Activated T-cell treated with anti-CD3 and anti-CD28 coated beads, Interleukin-2, amount 50 U/mL, for 4 hours (primary cell): Measurements from ENCODE around the gene NPFFR1. TPM values are rescaled to one million over a fixed set of nuclear protein-coding genes. Genes with fewer than 3 reads are reported as not detected.

Source experiments
- ATAC-seq, 2 donors: fragments of 200-7000 bp; cut with Tn5 transposase; one replicate each; pipeline ENCODE4 v1.10.0; 2021
- DNase-seq: peaks from one replicate; pipeline ENCODE4 v3.0.0-alpha.2; 2020
- H3K27me3 Mint-ChIP-seq: one replicate; pipeline ENCODE4 v1.8.0; 2021; ENCODE audit warnings: low read depth, mixed read lengths
- H3K36me3 Mint-ChIP-seq: one replicate; pipeline ENCODE4 v1.8.0; 2022; ENCODE audit warnings: mixed read lengths; ENCODE audit not compliant: insufficient read depth
- H3K4me1 Mint-ChIP-seq: one replicate; pipeline ENCODE4 v1.8.0; 2021; ENCODE audit warnings: low read depth, mixed read lengths
- H3K4me3 Mint-ChIP-seq: one replicate; pipeline ENCODE4 v1.8.0; 2021; ENCODE audit warnings: mild to moderate bottlenecking, moderate library complexity, mixed read lengths
- H3K9me3 Mint-ChIP-seq: one replicate; pipeline ENCODE4 v1.8.0; 2021; ENCODE audit warnings: mixed read lengths
- total RNA-seq, 3 donors: library from RNA; stranded (reverse); gene quantifications; one replicate each; pipeline ENCODE4 v1.2.1, GENCODE V29; 2021

NPFFR1 gene
- total RNA-seq, 3 donors from 2014 or later: not detected

DNA sequence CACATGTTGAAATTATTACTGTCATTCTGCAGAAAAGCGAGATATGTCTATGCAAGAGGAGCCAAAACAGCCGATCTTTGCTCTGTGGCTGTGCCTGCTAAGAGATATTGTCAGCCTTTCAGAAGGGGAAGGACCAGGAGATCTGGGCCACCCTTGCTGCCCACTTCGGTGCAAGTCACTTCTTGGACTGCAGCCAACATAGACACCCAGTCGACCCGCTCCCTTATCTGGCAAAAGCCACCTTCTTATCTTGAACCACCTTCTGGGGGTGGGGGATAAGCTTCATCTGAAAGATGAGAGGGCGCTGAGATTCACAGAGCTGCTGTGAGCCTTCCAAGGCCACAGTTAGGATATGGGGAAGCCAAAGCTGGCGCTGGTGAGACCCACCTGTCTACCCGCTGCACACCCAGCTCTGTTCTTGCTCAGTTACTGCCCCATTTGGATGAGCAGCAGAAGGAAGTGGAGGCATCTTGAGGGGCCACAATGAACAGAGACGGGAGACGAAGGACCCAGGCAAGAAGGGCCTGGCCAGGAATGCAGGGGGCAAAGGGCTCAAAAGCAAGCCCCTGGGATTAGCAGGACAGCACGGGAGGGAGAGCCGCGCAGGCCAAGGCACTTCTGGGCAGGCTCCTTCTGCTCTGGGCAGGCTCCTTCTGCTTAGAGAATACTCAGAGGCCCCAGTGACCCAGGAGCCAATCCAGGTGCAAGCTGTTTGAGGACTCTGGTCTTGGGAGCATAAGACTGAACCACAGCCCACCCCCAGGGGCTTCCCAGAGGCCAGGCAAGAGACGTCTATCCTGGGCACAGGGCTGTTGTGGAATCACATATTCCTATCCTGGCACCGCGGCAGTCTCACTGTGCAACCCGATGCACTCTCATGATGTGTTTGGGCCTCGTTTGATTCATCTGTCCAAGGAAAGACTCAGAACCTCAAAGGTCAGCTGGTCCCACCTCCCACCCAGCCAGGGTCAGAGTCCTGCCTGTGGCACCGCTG lies 38.4 kb upstream of the NPFFR1 start:
- Mint-ChIP-seq H3K27me3 (no peaks in the 10 kb centered on the region), H3K4me1 (peaks cover 21% of the 10 kb centered on the region), H3K4me3 (no peak overlapping the region), H3K36me3 (no peaks in the 10 kb centered on the region), H3K9me3 (no peaks in the 10 kb centered on the region)
- DNase-seq: no peak
- no peak for ATAC-seq

GRCh38 chr10:70321233-70321632 lies 37.4 kb upstream of the NPFFR1 start:
- Mint-ChIP-seq H3K27me3 (no peaks in the 10 kb centered on the region), H3K4me1 (peaks cover 21% of the 10 kb centered on the region), H3K4me3 (no peak overlapping the region), H3K9me3 (no peaks in the 10 kb centered on the region), H3K36me3 (no peaks in the 10 kb centered on the region)
- DNase-seq (no peak), ATAC-seq (no peak)

DNA sequence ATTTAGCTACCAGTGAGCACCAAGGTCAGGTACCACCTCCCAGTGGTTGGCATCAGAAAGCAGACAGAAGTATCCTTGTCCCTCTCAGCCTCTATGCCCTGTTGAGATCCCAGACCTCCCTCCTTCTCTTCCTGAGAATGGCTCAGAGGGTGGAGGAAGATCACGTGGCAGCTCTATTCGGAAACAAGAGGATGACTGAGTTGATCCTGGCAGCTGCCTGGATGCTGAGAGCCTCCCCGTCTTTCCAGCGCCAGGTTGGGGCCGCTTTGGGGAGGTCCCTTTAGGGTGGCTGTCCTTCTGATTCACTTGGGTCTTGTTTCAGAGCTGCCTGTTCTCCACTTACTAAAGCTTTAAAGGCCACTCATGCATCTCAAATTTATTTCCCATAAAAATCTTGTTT lies 36.9 kb upstream of the NPFFR1 start:
- no peak for ATAC-seq
- Mint-ChIP-seq H3K4me1 (peaks cover 19% of the 10 kb centered on the region), H3K4me3 (no peak overlapping the region), H3K36me3 (no peaks in the 10 kb centered on the region), H3K9me3 (no peaks in the 10 kb centered on the region), H3K27me3 (no peaks in the 10 kb centered on the region)
- DNase-seq: no peak

GRCh38 chr10:70319824-70320223 lies 36.0 kb upstream of the NPFFR1 start:
- H3K4me3 Mint-ChIP-seq: no peak overlapping the region

DNA sequence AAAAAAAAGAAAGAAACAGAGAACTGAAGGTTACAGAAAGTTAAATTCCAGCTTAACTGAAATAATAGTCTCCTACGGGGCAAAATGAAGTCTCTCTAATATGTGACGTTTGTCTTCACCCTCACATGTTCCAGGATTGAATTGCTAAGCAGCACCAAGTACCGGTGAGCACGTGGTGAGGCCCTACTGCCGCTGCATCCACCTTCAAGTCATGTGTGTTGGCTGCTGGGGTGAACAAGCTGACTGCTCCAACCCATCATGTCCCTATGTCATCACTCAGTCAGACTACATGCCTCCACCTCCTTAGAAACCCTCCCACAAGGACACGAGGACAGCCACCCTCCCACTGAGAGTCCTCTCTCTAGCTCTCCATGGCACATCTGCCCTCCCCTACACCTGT lies 35.4 kb upstream of the NPFFR1 start:
- ATAC-seq (no peak), DNase-seq (no peak)
- no peaks in the 10 kb centered on the region for H3K27me3 Mint-ChIP-seq
- peaks cover 12% of the 10 kb centered on the region for H3K4me1 Mint-ChIP-seq
- H3K4me3 Mint-ChIP-seq: no peak overlapping the region
- H3K9me3 Mint-ChIP-seq: no peaks in the 10 kb centered on the region
- H3K36me3 Mint-ChIP-seq: no peaks in the 10 kb centered on the region

More at GRCh38 chr10:70319824-70320223, 36.0 kb upstream of the NPFFR1 start:
- Mint-ChIP-seq H3K27me3 (no peaks in the 10 kb centered on the region), H3K36me3 (no peaks in the 10 kb centered on the region), H3K4me1 (peaks cover 18% of the 10 kb centered on the region), H3K9me3 (no peaks in the 10 kb centered on the region)
- DNase-seq (no peak), ATAC-seq (no peak)

GRCh38 chr10:70317943-70318318 lies 34.1 kb upstream of the NPFFR1 start:
- ATAC-seq: no peak
- Mint-ChIP-seq H3K9me3 (no peaks in the 10 kb centered on the region), H3K4me1 (peaks cover 2% of the 10 kb centered on the region), H3K36me3 (no peaks in the 10 kb centered on the region), H3K27me3 (no peaks in the 10 kb centered on the region), H3K4me3 (no peak overlapping the region)
- no peak for DNase-seq

DNA sequence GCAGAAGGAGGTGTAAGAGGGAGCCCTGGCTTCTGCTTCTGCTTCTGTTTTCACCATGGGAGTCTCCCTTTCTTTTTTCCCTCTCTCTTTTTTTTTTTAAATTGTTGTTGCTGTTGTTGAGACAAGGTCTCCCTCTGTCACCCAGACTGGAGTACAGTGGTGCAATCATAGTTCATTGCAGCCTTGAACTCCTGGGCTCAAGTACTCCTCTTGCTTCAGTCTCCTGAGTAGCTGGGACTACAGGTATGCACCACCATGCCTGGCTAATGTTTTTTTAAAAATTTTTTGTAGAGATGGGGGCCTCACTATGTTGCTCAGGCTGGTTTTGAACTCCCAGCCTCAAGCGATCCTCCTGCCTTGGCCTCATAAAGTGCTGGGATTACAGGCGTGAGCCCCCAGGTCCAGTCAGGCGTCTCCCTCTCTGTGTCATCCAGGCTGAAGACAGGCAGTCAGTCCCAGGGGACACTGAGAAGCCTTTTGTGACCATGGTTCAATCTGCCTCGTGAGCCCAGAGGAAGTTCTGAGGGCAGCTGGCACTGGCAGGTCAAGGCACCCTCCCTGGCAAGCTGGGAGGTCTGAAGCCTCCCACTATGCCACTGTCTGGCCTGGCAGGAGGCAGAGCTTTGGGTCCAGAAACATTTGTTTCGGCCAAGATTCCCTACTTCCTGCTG lies 33.6 kb upstream of the NPFFR1 start:
- H3K9me3 Mint-ChIP-seq: no peaks in the 10 kb centered on the region
- H3K4me3 Mint-ChIP-seq: no peak overlapping the region
- DNase-seq: no peak
- H3K4me1 Mint-ChIP-seq: no peaks in the 10 kb centered on the region
- H3K36me3 Mint-ChIP-seq: no peaks in the 10 kb centered on the region
- H3K27me3 Mint-ChIP-seq: no peaks in the 10 kb centered on the region
- ATAC-seq: no peak

DNA sequence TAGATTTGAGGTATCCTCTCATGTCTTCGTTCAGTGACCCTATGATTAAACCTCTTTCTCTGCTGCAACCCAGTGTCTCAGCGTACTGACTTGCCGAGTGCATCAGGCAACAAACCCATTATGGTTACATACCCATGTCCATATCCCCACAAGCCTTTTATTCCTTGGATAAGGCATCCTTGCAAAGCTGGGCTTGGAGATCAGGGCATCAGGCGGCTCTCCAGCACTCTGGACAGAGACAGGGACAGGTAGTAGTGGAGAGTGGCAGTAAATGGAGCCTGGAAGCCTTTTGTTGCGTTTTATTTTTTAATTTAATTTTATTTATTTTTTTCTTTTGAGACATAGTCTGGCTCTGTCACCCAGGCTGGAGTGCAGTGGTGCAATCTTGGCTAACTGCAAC lies 32.0 kb upstream of the NPFFR1 start:
- DNase-seq (no peak), ATAC-seq (no peak)
- Mint-ChIP-seq H3K36me3 (no peaks in the 10 kb centered on the region), H3K4me1 (no peaks in the 10 kb centered on the region), H3K27me3 (no peaks in the 10 kb centered on the region), H3K4me3 (no peak overlapping the region), H3K9me3 (no peaks in the 10 kb centered on the region)

DNA sequence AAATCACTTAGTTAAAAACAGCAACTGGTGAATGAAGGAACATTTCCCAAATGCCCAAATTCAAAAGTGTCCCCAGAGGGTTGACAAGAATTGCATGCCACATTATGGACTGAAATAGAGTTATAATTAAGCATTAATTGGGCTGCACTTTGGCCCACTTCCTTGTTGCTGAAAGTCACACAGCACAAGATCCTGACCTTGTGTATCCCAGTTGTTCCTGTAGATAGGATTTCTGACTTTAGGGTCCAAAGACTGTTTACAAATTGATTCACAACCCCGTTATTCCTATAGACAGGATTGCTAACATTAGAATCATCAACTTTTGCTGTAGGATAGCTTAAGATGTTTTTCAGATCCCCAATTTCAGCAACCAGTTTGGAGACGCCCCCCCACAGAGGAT lies 31.5 kb upstream of the NPFFR1 start:
- DNase-seq (no peak), ATAC-seq (no peak)
- no peaks in the 10 kb centered on the region for H3K4me1 Mint-ChIP-seq
- H3K27me3 Mint-ChIP-seq: no peaks in the 10 kb centered on the region
- no peaks in the 10 kb centered on the region for H3K36me3 Mint-ChIP-seq
- no peaks in the 10 kb centered on the region for H3K9me3 Mint-ChIP-seq
- H3K4me3 Mint-ChIP-seq: no peak overlapping the region

- ATAC-seq: no peak
- no peaks in the 10 kb centered on the region for H3K27me3 Mint-ChIP-seq
- H3K4me3 Mint-ChIP-seq: no peak overlapping the region
- H3K9me3 Mint-ChIP-seq: no peaks in the 10 kb centered on the region
- H3K36me3 Mint-ChIP-seq: no peaks in the 10 kb centered on the region
- no peak for DNase-seq
- H3K4me1 Mint-ChIP-seq: no peaks in the 10 kb centered on the region
Observed at GRCh38 chr10:70312972-70313371, 29.2 kb upstream of the NPFFR1 start.

DNA sequence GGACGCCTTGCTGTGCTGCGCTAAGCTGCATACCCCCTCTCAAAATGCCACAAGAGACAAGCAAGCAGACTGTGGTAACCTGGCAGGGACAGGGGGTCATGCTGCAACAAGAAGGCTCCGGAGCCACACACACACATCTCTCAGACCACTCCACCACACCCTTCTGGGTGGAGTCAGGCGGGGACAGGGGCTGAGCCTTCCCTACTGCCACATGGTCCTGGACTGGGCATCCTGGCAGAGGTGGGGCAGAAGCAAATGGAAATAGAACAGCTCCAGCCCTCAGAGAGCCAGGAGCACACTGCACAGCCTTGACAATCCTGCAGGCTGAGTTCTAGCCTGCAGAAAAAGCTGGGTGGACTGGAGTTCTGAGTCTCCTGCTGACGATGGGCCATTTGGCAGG lies 28.4 kb upstream of the NPFFR1 start:
- Mint-ChIP-seq H3K27me3 (no peaks in the 10 kb centered on the region), H3K36me3 (no peaks in the 10 kb centered on the region), H3K9me3 (no peaks in the 10 kb centered on the region), H3K4me1 (no peaks in the 10 kb centered on the region), H3K4me3 (no peak overlapping the region)
- DNase-seq: no peak
- ATAC-seq: no peak

DNA sequence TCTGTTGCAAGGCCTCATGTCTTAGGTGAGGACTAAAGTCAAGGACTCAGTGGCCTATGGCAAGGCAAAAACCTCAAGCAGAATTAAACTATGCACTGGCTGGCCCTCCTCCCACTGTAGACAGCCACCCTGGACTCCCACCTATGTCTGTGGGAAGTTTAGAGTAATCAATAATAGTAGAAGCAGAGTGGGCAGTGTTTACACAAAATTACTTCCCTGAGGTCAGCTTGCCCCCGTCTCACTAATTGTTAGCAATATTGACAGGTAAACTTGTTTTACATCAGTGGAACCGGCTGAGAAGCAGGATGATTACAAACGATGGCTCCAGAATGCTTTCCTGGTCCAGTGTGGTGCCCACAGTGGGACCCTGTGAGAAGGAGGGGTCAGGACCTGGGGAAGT lies 27.9 kb upstream of the NPFFR1 start:
- no peak for ATAC-seq
- H3K4me1 Mint-ChIP-seq: no peaks in the 10 kb centered on the region
- no peaks in the 10 kb centered on the region for H3K36me3 Mint-ChIP-seq
- no peaks in the 10 kb centered on the region for H3K27me3 Mint-ChIP-seq
- no peak overlapping the region for H3K4me3 Mint-ChIP-seq
- H3K9me3 Mint-ChIP-seq: no peaks in the 10 kb centered on the region
- DNase-seq: no peak

DNA sequence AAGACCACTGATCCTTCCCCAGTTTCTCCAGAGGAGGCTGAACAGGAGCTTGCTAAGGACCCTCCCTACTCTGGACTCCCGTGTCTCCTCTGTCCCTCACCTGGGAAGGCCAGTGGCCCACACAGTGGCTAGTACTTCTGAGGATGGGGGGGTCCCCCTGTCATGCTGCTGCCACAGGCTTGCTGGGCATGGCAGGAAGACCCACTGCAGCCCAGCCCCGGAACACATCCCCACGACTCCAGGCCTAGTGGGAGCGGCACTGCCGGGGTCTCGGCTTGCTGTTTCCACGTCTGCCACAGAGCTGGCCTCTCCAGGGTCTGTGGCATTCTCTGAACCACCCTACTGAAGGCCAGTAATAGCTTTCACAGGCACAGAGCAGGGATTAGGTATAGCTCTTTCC lies 25.9 kb upstream of the NPFFR1 start:
- no peaks in the 10 kb centered on the region for H3K36me3 Mint-ChIP-seq
- DNase-seq: no peak
- no peaks in the 10 kb centered on the region for H3K4me1 Mint-ChIP-seq
- ATAC-seq: no peak
- no peaks in the 10 kb centered on the region for H3K9me3 Mint-ChIP-seq
- no peak overlapping the region for H3K4me3 Mint-ChIP-seq
- no peaks in the 10 kb centered on the region for H3K27me3 Mint-ChIP-seq

- H3K27me3 Mint-ChIP-seq: no peaks in the 10 kb centered on the region
- no peak overlapping the region for H3K4me3 Mint-ChIP-seq
- H3K36me3 Mint-ChIP-seq: no peaks in the 10 kb centered on the region
Observed at GRCh38 chr10:70308121-70309060, 24.6 kb upstream of the NPFFR1 start.

More at GRCh38 chr10:70308121-70309060, 24.6 kb upstream of the NPFFR1 start:
- no peaks in the 10 kb centered on the region for H3K4me1 Mint-ChIP-seq
- DNase-seq: no peak
- no peak for ATAC-seq
- H3K9me3 Mint-ChIP-seq: no peaks in the 10 kb centered on the region
